HepG2 (cell line): ENCODE data around the gene HADHA. TPM values are rescaled to one million over a fixed set of nuclear protein-coding genes. Genes with fewer than 3 reads are reported as not detected.

Source experiments
- ADNP ChIP-seq: sonication (generic); formaldehyde crosslinking; IDR thresholded peaks from 2 replicates; pipeline ENCODE4 v1.4.0; 2020; ENCODE audit warnings: missing genetic modification reagents
- KDM1A ChIP-seq: IDR thresholded peaks from 2 replicates; pipeline ENCODE4 v1.6.1; 2016; ENCODE audit warnings: missing compliant biosample characterization
- MATR3 ChIP-seq: sonication (generic); formaldehyde crosslinking; IDR thresholded peaks from 2 replicates; pipeline ENCODE4 v1.4.0; 2020; ENCODE audit warnings: missing genetic modification reagents
- NR1H2 ChIP-seq: sonication (generic); formaldehyde crosslinking; IDR thresholded peaks from 2 replicates; pipeline ENCODE4 v1.8.1; 2022; ENCODE audit warnings: low read depth, missing genetic modification reagents, borderline replicate concordance
- RFXANK ChIP-seq: IDR thresholded peaks from 2 replicates; pipeline ENCODE4 v1.6.1; 2016
- SNAI1 ChIP-seq: sonication (generic); formaldehyde crosslinking; IDR thresholded peaks from 2 replicates; pipeline ENCODE4 v1.5.0; 2020; ENCODE audit warnings: mild to moderate bottlenecking, missing genetic modification reagents, borderline replicate concordance
- TRIM24 ChIP-seq: sonication (generic); formaldehyde crosslinking; IDR thresholded peaks from 2 replicates; pipeline ENCODE4 v1.8.0; 2022; ENCODE audit warnings: mild to moderate bottlenecking, missing genetic modification reagents
- YEATS2 ChIP-seq: sonication (generic); formaldehyde crosslinking; IDR thresholded peaks from 2 replicates; pipeline ENCODE4 v1.4.0; 2020; ENCODE audit warnings: missing genetic modification reagents, borderline replicate concordance
- ZNF550 ChIP-seq: sonication (generic); formaldehyde crosslinking; IDR thresholded peaks from 2 replicates; pipeline ENCODE4 v1.4.0; 2020; ENCODE audit warnings: mild to moderate bottlenecking, missing genetic modification reagents, borderline replicate concordance
- ZNF619 ChIP-seq: sonication (generic); formaldehyde crosslinking; IDR thresholded peaks from 2 replicates; pipeline ENCODE4 v1.4.0; 2020; ENCODE audit warnings: mild to moderate bottlenecking, missing genetic modification reagents
- ZNF670 ChIP-seq: sonication (generic); formaldehyde crosslinking; IDR thresholded peaks from 2 replicates; pipeline ENCODE4 v1.8.0; 2022; ENCODE audit warnings: mild to moderate bottlenecking, missing genetic modification reagents, borderline replicate concordance
- ZNF674 ChIP-seq: sonication (generic); formaldehyde crosslinking; IDR thresholded peaks from 2 replicates; pipeline ENCODE4 v1.5.0; 2020; ENCODE audit warnings: low read depth, mild to moderate bottlenecking, missing genetic modification reagents
- ZNF709 ChIP-seq: sonication (generic); formaldehyde crosslinking; IDR thresholded peaks from 2 replicates; pipeline ENCODE4 v1.5.0; 2020; ENCODE audit warnings: mild to moderate bottlenecking, missing genetic modification reagents
- polyA plus RNA-seq, 8 experiments: library from polyadenylated mRNA; depleted of rRNA in 3 of 8; stranded (reverse) in 7 of 8; unstranded in 1 of 8; fragments of >200 nt; fragmentation: Illumina TruSeq in 4 of 8; extraction: Trizol in 4 of 8; gene quantifications; 2 replicates each; pipeline versions ENCODE4 v1.2.1 to v1.2.3, GENCODE V29; 2011 to 2016; ENCODE audit warnings: low read depth in 4 of 8, missing spikeins in 1 of 8, mixed read lengths in 1 of 8; ENCODE audit not compliant: insufficient read depth in 1 of 8
- total RNA-seq, 5 experiments: library from RNA; depleted of rRNA; stranded (reverse); fragments of >200 nt; fragmentation: Illumina TruSeq; extraction: Trizol; gene quantifications; 2 replicates each; pipeline ENCODE4 v1.2.3, GENCODE V29; 2016; ENCODE audit warnings: low read depth in 1 of 5
- TF ChIP-seq, protein P1 (sequence below): sonication (generic); formaldehyde crosslinking; IDR thresholded peaks from 2 replicates; pipeline ENCODE4 v1.4.0; 2020; ENCODE audit warnings: missing genetic modification reagents
- TF ChIP-seq, protein P2 (sequence below): sonication (generic); formaldehyde crosslinking; IDR thresholded peaks from 2 replicates; pipeline ENCODE4 v1.5.1; 2020; ENCODE audit warnings: missing genetic modification reagents, mild to moderate bottlenecking, borderline replicate concordance
- TF ChIP-seq, protein P3 (sequence below): IDR thresholded peaks from 2 replicates; pipeline ENCODE4 v1.6.1; 2016; ENCODE audit warnings: mild to moderate bottlenecking
- TF ChIP-seq, protein P4 (sequence below): IDR thresholded peaks from 2 replicates; pipeline ENCODE4 v1.6.1; 2016; ENCODE audit warnings: missing biosample characterization, missing genetic modification reagents, low read depth
- TF ChIP-seq, protein P5 (sequence below): sonication (generic); formaldehyde crosslinking; conservative IDR thresholded peaks from 2 replicates; pipeline ENCODE4 v1.8.1; 2023; ENCODE audit warnings: missing genetic modification reagents

HADHA gene
- total and polyA plus RNA-seq, 2 of the 13 experiments (the other 11 are each of a cell fraction or from before 2014, with no cell fraction given) = 102 to 270 TPM

DNA sequence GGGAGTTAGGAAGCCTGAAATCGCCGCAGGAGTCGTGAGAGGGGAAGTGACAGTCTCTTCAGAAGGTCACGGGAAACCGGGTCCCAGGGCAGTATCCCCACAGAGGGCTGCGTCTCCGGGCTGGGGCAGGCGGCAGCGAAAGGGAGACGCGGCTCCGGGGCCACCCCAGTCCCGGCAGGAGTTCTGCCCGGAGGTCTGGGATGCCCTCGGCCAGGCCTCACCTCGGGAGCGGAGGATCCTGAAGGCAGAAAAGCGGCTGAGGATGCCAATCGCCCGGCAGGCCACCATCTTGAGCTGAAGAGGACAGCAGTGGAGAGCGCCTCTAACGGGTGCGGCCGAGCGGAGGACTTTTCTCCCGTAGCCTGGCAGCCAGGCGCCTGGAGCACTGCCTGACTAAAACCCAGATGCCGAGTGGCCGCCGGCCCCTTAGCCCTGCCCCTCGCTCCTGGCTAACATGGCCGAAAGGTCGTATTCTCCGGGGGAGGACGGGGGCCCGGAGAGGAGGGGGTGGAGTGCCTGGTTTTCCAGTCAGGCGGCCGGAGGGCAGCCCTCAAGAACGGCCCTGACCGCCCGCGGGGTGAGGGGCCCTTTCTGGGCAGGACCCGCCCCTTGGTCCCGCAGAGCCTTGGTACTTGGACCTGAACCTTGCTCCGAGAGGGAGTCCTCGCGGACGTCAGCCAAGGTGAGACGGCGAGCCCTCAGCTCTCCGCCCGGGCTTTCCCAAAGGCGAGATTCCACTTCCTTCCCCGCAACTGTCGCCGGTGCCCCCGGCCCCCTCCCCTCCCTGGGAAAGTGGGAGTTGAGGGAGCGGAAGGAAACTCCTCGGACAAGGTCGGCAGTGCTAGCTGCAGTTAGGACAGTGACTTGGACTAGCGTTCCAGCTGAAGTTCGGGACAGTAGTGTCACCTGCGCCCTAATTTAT, at the start of gene HADHA, which contains the start of gene HADHB (continued):
- TF ChIP-seq, protein P1, sequence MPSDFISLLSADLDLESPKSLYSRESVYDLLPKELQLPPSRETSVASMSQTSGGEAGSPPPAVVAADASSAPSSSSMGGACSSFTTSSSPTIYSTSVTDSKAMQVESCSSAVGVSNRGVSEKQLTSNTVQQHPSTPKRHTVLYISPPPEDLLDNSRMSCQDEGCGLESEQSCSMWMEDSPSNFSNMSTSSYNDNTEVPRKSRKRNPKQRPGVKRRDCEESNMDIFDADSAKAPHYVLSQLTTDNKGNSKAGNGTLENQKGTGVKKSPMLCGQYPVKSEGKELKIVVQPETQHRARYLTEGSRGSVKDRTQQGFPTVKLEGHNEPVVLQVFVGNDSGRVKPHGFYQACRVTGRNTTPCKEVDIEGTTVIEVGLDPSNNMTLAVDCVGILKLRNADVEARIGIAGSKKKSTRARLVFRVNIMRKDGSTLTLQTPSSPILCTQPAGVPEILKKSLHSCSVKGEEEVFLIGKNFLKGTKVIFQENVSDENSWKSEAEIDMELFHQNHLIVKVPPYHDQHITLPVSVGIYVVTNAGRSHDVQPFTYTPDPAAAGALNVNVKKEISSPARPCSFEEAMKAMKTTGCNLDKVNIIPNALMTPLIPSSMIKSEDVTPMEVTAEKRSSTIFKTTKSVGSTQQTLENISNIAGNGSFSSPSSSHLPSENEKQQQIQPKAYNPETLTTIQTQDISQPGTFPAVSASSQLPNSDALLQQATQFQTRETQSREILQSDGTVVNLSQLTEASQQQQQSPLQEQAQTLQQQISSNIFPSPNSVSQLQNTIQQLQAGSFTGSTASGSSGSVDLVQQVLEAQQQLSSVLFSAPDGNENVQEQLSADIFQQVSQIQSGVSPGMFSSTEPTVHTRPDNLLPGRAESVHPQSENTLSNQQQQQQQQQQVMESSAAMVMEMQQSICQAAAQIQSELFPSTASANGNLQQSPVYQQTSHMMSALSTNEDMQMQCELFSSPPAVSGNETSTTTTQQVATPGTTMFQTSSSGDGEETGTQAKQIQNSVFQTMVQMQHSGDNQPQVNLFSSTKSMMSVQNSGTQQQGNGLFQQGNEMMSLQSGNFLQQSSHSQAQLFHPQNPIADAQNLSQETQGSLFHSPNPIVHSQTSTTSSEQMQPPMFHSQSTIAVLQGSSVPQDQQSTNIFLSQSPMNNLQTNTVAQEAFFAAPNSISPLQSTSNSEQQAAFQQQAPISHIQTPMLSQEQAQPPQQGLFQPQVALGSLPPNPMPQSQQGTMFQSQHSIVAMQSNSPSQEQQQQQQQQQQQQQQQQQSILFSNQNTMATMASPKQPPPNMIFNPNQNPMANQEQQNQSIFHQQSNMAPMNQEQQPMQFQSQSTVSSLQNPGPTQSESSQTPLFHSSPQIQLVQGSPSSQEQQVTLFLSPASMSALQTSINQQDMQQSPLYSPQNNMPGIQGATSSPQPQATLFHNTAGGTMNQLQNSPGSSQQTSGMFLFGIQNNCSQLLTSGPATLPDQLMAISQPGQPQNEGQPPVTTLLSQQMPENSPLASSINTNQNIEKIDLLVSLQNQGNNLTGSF (CRISPR knock-in tag) = no peak
- no peak for TF ChIP-seq ADNP (CRISPR knock-in tag)
- no peak for TF ChIP-seq MATR3 (CRISPR knock-in tag)
- peak; percentile 49; the same call in 1 of the 2 replicates for TF ChIP-seq ZNF674 (CRISPR knock-in tag)
- no peak; the same call in 1 of the 2 replicates for TF ChIP-seq ZNF709 (CRISPR knock-in tag)
- TF ChIP-seq ZNF550 (CRISPR knock-in tag) = 0 out of 2 replicates have a peak, but pooled peaks have one; percentile 40
- no peak; the same call in 1 of the 2 replicates for TF ChIP-seq SNAI1 (CRISPR knock-in tag)
- TF ChIP-seq, protein P2, sequence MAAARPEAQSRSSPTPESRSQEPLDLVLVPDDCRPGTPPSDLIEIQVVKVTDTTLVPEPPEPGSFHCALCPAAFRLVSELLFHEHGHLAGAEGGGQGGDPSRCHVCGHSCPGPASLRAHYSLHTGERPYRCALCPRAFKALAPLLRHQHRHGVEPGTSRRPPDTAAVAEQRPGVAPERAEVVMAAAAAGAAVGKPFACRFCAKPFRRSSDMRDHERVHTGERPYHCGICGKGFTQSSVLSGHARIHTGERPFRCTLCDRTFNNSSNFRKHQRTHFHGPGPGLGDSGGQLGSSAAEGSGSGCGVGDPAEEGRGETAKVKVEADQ = 0 out of 2 replicates have a peak, but pooled peaks have one; percentile 86
- TF ChIP-seq NR1H2 = 0 out of 2 replicates have a peak, but pooled peaks have one; percentile 60
- TF ChIP-seq, protein P3, sequence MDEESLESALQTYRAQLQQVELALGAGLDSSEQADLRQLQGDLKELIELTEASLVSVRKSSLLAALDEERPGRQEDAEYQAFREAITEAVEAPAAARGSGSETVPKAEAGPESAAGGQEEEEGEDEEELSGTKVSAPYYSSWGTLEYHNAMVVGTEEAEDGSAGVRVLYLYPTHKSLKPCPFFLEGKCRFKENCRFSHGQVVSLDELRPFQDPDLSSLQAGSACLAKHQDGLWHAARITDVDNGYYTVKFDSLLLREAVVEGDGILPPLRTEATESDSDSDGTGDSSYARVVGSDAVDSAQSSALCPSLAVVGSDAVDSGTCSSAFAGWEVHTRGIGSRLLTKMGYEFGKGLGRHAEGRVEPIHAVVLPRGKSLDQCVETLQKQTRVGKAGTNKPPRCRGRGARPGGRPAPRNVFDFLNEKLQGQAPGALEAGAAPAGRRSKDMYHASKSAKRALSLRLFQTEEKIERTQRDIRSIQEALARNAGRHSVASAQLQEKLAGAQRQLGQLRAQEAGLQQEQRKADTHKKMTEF (CRISPR knock-in tag) = peak; percentile 98
- TF ChIP-seq, protein P4, sequence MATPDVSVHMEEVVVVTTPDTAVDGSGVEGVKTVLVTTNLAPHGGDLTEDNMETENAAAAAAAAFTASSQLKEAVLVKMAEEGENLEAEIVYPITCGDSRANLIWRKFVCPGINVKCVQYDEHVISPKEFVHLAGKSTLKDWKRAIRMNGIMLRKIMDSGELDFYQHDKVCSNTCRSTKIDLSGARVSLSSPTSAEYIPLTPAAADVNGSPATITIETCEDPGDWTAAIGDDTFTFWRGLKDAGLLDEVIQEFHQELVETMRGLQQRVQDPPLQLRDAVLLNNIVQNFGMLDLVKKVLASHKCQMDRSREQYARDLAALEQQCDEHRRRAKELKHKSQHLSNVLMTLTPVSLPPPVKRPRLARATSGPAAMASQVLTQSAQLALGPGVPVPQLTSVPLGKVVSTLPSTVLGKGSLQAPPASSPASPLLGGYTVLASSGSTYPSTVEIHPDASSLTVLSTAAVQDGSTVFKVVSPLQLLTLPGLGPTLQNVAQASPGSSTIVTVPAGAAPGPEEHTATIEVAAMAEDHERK (CRISPR knock-in tag) = peak; percentile 50; the same call in 1 of the 2 replicates
- TF ChIP-seq TRIM24 (CRISPR knock-in tag) = no peak
- TF ChIP-seq ZNF670 (CRISPR knock-in tag) = peak; percentile 98
- TF ChIP-seq RFXANK (CRISPR knock-in tag) = peak; percentile 90
- TF ChIP-seq YEATS2 (CRISPR knock-in tag) = peak; percentile 96
- TF ChIP-seq ZNF619 (CRISPR knock-in tag) = peak; percentile 66; the same call in 1 of the 2 replicates
- no peak for TF ChIP-seq KDM1A (CRISPR knock-in tag)
- TF ChIP-seq, protein P5, sequence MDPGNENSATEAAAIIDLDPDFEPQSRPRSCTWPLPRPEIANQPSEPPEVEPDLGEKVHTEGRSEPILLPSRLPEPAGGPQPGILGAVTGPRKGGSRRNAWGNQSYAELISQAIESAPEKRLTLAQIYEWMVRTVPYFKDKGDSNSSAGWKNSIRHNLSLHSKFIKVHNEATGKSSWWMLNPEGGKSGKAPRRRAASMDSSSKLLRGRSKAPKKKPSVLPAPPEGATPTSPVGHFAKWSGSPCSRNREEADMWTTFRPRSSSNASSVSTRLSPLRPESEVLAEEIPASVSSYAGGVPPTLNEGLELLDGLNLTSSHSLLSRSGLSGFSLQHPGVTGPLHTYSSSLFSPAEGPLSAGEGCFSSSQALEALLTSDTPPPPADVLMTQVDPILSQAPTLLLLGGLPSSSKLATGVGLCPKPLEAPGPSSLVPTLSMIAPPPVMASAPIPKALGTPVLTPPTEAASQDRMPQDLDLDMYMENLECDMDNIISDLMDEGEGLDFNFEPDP = 0 out of 2 replicates have a peak, but pooled peaks have one; percentile 8
